GM12873 (cell line): ENCODE data around the gene NTRK3.

ENCODE experiments used
- TF ChIP-seq, protein P1 (sequence below): IDR thresholded peaks from 2 replicates; pipeline ENCODE4 v1.5.1; 2012; ENCODE audit warnings: low read depth, mild to moderate bottlenecking, moderate library complexity, low read length, control low read depth; ENCODE audit not compliant: insufficient read depth; ENCODE audit errors: missing control alignments

The NTRK3 gene

DNA sequence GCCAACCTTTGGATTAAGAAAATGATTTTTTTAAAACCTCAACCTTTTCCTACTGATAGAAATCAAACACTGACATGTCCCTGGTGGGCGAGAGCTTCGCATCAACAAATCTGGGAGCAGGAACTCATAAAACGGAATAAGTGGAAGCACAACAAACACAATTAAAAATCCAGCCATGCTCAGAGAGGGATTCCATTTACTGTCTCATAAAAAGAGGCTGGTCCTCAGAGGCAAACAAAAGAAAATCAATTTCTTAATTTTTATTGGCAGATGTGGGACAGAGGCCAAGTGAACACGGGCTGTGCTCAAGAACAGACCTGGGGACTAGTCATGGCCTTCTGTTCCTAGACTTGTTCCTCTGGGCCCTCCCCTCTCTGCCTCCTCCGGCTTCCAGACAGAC, 214.5 kb downstream of the NTRK3 start:
- TF ChIP-seq, protein P1, sequence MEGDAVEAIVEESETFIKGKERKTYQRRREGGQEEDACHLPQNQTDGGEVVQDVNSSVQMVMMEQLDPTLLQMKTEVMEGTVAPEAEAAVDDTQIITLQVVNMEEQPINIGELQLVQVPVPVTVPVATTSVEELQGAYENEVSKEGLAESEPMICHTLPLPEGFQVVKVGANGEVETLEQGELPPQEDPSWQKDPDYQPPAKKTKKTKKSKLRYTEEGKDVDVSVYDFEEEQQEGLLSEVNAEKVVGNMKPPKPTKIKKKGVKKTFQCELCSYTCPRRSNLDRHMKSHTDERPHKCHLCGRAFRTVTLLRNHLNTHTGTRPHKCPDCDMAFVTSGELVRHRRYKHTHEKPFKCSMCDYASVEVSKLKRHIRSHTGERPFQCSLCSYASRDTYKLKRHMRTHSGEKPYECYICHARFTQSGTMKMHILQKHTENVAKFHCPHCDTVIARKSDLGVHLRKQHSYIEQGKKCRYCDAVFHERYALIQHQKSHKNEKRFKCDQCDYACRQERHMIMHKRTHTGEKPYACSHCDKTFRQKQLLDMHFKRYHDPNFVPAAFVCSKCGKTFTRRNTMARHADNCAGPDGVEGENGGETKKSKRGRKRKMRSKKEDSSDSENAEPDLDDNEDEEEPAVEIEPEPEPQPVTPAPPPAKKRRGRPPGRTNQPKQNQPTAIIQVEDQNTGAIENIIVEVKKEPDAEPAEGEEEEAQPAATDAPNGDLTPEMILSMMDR, result no peak

DNA sequence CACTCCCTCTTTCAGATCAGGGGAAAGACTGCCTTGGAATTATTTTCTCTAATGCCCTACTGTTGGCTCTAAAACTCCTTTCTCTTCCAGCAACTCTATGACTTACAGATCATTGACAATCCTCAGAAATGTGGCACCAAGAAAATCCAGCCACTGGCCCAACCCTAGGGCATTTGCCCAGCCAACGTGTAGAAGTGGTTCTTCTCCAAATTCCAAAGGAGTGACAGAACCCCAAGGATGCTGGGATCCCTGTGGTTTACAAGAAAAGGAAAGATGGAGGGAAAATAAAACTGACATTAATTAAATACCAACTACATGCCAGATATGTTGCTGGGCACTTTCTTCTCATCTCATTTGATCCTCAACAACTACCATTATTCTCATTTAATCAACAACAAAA, 216.0 kb downstream of the NTRK3 start:
- TF ChIP-seq, protein P1, result no peak

DNA sequence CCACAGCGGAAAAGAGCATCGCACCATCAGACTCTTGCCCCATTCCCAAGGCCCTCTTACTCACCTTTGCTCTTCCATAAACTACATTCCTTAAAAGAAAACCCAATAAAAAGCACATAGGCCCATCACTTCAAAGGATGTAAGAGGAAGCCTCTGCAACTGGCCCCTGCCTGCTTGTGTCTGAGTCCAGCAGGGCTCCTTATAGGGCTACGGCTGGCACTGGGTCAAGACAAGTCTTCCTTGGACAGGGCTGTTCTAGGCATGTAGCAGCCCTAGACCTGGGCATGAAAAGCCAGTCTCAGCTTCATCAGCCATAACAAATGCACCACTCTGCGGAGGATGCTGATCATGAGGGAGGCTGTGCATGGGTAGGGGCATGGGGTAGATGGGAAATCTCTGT, 218.3 kb downstream of the NTRK3 start:
- TF ChIP-seq, protein P1, result no peak

DNA sequence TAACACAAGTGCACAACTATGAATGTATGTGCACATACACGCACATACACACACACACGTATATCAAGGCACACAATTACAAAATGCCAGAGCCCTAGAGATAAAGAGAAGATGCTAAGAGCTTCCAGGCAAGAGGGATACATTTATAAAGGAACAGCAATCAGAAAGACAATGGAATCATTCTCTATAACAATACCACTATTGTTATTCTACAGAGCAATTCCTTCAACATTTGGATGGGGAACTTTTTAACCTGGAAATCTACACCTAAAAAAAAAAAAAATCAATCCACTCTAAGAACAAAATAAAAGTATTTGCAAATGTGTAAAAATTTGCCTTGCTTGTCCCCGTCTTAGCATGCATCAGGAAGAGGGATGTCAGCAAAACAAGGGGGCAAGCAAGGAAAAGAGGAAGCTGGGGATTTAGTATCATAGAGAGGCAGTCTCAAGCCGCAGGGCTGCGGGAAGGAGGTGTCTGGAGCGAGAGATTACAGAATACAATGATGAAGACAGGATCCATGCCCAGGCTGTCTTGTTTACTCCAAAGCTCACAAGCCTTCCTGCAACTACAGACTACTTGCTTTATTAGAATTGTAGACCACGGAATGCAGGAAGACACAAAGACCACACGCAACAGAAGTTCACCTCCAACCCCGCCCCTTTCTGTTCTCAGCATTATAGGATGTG, 220.2 kb downstream of the NTRK3 start:
- TF ChIP-seq, protein P1, result no peak

DNA sequence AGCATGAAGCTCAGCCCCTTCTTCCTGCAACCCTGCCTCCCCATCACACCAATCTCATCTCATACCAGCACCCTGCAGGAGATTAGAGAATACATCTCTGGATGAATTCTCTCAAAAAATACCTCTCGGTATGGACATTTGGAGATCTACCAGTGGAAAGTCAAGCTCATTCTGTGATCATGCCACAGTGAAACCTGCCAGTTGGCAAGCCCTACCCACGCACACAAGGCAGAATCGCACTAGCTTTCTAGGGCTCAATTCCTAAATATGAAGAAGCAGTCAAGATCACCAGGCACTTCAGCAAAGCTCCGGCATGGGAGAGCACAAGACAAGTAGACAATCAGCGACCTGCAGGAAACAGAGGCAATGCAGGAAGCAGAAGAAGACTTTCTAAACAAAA, 221.2 kb downstream of the NTRK3 start:
- TF ChIP-seq, protein P1, result no peak

DNA sequence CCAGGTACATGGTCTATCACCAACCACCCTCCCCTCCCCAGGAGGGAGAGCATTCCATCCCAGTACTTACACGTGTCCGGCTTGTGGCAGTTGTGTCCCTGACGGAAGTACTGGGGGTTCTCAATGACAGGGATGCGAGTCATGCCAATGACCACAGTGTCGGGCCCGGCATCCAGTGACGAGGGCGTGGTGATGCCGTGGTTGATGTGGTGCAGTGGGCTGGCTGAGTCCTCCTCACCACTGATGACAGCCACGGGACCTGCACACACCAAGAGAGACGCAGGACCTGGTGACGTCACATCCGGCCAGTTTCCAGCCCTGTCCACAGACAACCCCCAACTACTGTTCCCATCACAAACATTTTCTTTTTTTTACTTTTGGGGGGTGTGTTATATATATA, 223.8 kb downstream of the NTRK3 start:
- TF ChIP-seq, protein P1, result no peak

DNA sequence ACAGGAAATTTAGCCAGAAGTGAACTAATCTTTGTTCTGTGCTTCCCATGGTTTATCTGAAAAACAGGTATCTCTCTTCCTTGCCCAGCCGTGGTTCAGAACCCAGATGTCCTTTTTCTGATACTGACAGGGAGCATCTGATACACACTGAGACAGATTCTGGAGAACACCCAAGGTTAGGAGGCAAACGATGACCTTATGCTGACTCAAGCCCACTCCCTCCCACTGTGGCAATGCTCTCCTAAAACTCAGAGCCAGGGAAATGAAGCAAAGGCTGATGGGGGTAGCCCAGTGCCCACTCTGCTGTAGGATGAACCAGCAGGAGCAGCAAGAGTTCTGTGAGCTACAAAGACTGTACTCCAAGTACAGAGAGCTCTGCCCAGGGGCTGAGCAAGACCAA, 225.1 kb downstream of the NTRK3 start:
- TF ChIP-seq, protein P1, result no peak
